ENCODE data around the gene ZDHHC21. TPM values are rescaled to one million over a fixed set of nuclear protein-coding genes. Genes with fewer than 3 reads are reported as not detected.

The ZDHHC21 gene
- polyA plus RNA-seq, 3 donors = 0.34 to 2.0 (median 1.0) TPM

DNA sequence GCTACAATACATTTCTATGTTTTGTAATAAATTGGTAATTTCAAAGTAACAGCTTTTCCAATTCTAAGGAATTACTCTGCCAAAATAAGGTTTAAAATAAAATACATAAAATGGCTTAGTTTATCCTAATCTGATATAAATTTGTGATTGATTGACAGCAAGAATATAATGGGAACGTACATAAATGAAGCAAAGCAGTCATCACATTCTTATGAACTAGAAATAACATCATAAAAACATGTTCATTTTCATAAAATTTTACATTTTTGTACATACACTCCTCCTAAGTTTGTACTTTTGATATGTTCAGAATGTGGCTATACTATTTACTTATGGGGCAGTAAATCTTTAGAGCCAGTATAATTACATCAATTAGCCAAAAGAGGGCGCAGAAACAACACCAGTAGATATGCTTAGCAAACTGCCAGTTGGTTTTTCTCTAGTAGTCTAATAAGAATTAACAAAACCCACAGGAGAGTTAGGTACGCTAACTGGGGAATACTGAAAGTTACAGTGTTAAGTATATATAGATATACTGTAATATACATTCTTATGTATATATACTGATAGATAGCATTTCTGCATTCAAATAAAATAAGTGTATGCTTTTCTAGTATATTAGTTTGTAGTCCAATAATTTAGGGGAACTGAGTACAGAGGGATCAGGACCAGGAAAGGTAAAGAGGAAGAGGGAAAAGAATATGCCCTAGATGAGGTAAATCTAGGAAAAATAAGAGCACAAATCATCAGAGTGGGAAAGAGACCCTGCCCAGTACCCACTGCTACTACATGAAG is 76.8 kb downstream of the ZDHHC21 start:
- Histone ChIP-seq H3K4me3 (replicated peaks in 1 of 3; ENCODE audit: low read depth in 2 of 3, low read length in 3 of 3) (no peak overlapping the region), H3K79me2 (ENCODE audit: insufficient read depth, low read length) (no peaks in the 10 kb centered on the region), H4K20me1 (ENCODE audit: insufficient read depth, low read length) (no peaks in the 10 kb centered on the region), H3K9ac (ENCODE audit: insufficient read depth, low read length, poor library complexity, severe bottlenecking) (no peak overlapping the region), H3K4me2 (replicated peaks; ENCODE audit: extremely low read depth, low read length, poor library complexity, severe bottlenecking) (no peak overlapping the region), H2AFZ (ENCODE audit: insufficient read depth, low read depth, low read length, poor library complexity, severe bottlenecking) (no peak overlapping the region), H3K27me3 (ENCODE audit: control insufficient read depth in 2 of 2, insufficient read depth in 2 of 2, low read length in 2 of 2) (no peaks in the 10 kb centered on the region), H3K9me3 (replicated peaks in 1 of 2; ENCODE audit: control insufficient read depth in 1 of 2, insufficient read depth in 1 of 2, low read length in 2 of 2) (no peaks in the 10 kb centered on the region), H3K27ac (ENCODE audit: low read depth in 1 of 2, low read length in 2 of 2) (no peak overlapping the region), H3K36me3 (replicated peaks in 1 of 2; ENCODE audit: control insufficient read depth in 1 of 2, insufficient read depth in 2 of 2, low read length in 2 of 2) (peaks cover 0 to 9% of the 10 kb centered on the region in 2 donors), H3K4me1 (ENCODE audit: control insufficient read depth in 1 of 2, insufficient read depth in 2 of 2, low read length in 2 of 2) (no peaks in the 10 kb centered on the region)
- Mint-ChIP-seq H3K4me3 (no peak overlapping the region), H3K27ac (no peak overlapping the region), H3K27me3 (ENCODE audit: low read depth in 3 of 3) (no peaks in the 10 kb centered on the region), H3K9me3 (no peaks in the 10 kb centered on the region), H3K4me1 (no peaks in the 10 kb centered on the region), H3K36me3 (no peaks in the 10 kb centered on the region)
- TF ChIP-seq, protein P1, sequence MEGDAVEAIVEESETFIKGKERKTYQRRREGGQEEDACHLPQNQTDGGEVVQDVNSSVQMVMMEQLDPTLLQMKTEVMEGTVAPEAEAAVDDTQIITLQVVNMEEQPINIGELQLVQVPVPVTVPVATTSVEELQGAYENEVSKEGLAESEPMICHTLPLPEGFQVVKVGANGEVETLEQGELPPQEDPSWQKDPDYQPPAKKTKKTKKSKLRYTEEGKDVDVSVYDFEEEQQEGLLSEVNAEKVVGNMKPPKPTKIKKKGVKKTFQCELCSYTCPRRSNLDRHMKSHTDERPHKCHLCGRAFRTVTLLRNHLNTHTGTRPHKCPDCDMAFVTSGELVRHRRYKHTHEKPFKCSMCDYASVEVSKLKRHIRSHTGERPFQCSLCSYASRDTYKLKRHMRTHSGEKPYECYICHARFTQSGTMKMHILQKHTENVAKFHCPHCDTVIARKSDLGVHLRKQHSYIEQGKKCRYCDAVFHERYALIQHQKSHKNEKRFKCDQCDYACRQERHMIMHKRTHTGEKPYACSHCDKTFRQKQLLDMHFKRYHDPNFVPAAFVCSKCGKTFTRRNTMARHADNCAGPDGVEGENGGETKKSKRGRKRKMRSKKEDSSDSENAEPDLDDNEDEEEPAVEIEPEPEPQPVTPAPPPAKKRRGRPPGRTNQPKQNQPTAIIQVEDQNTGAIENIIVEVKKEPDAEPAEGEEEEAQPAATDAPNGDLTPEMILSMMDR (IDR thresholded peaks at IDR 0.05) = peak; percentile 56
- no CpG with 5 or more reads among the region's 3 CpGs for WGBS (ENCODE audit: insufficient coverage)
- intact Hi-C loops (cut with micrococcal nuclease) = loop anchor here in 1 of 2 donors (5.0 kb wide), 1 partner anchor 151 kb away; no protein-coding TSS in a partner anchor
- DNase-seq = peak in 1 of 3 donors; percentile 8

DNA sequence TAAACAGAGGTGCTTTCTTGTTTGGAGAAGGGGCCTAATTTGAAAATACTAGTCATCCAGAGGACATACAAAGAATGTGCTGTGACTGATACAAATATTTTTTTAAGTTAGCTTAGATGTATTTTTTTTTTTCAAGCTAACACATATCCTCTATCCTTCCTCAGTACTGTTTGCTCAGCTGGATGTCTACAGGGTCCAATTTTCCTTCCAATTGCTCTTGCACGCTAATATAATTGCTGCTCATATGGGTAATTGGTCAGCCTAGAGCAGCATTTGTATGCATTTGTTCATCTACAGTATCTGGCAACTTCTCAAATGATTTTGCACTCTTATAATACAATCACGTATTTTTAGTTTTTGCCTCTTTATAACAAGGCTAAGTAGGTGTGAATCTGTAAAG is 84.7 kb downstream of the ZDHHC21 start:
- Mint-ChIP-seq H3K36me3 (peaks cover 4% of the 10 kb centered on the region in 2 donors), H3K4me3 (no peak overlapping the region), H3K27ac (no peak overlapping the region), H3K9me3 (no peaks in the 10 kb centered on the region), H3K4me1 (no peaks in the 10 kb centered on the region), H3K27me3 (ENCODE audit: low read depth in 3 of 3) (peaks cover 0 to 1% (median 0%) of the 10 kb centered on the region in 3 donors)
- Histone ChIP-seq H3K4me2 (replicated peaks; ENCODE audit: extremely low read depth, low read length, poor library complexity, severe bottlenecking) (no peak overlapping the region), H2AFZ (ENCODE audit: insufficient read depth, low read depth, low read length, poor library complexity, severe bottlenecking) (no peak overlapping the region), H4K20me1 (ENCODE audit: insufficient read depth, low read length) (no peaks in the 10 kb centered on the region), H3K9me3 (replicated peaks in 1 of 2; ENCODE audit: control insufficient read depth in 1 of 2, insufficient read depth in 1 of 2, low read length in 2 of 2) (no peaks in the 10 kb centered on the region), H3K4me3 (replicated peaks in 1 of 3; ENCODE audit: low read depth in 2 of 3, low read length in 3 of 3) (no peak overlapping the region), H3K36me3 (replicated peaks in 1 of 2; ENCODE audit: control insufficient read depth in 1 of 2, insufficient read depth in 2 of 2, low read length in 2 of 2) (no peaks in the 10 kb centered on the region), H3K27me3 (ENCODE audit: control insufficient read depth in 2 of 2, insufficient read depth in 2 of 2, low read length in 2 of 2) (no peaks in the 10 kb centered on the region), H3K79me2 (ENCODE audit: insufficient read depth, low read length) (no peaks in the 10 kb centered on the region), H3K27ac (ENCODE audit: low read depth in 1 of 2, low read length in 2 of 2) (no peak overlapping the region), H3K9ac (ENCODE audit: insufficient read depth, low read length, poor library complexity, severe bottlenecking) (no peak overlapping the region), H3K4me1 (ENCODE audit: control insufficient read depth in 1 of 2, insufficient read depth in 2 of 2, low read length in 2 of 2) (no peaks in the 10 kb centered on the region)
- TF ChIP-seq, protein P1 (IDR thresholded peaks at IDR 0.05) = no peak
- no peak for DNase-seq
- intact Hi-C loops (cut with micrococcal nuclease) = no loop called here
- WGBS (ENCODE audit: insufficient coverage) = 100% methylated on average over 1 of the region's 2 CpGs

All from CD14-positive monocyte (primary cell).